Measurements from ENCODE around the gene CDH4.

Gene CDH4

DNA sequence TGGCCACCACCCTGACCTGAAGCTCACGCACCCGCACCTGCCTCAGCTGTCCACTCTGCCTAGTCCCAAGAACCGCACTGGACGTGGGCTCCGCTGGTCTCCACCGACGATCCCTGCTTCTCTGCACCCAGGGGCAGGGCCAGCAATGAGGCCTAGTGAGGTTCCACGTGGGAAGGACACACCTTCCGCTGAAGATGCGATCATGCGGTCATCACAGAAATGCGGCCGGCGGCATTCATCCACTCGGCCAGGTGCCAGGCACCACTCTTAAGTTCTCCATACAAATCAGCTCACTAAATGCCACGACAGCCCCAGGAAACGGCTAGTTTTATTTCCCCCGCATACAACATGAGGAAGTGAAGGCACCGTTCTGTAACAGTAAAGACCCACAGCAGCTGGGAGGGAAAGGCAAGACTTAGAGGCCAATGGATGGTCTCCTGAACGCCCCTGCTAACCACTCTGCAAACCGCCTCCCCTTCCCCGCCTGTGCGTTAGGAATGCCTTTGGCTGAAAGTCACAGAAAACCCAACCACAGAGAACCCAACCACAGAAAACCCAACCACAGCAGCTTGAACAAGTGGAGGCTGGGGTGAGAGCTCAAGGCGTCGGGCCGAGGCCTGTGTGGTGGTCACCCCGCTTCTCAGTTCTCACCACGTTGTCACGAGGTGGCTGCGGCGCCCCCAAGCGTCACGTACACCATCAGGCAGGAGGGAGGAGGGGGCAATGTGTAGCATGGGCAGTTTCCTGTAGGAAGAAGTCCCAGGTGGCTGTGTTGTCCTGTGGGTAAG, 609.2 kb downstream of the CDH4 start:
- DNase-seq = no peak

DNA sequence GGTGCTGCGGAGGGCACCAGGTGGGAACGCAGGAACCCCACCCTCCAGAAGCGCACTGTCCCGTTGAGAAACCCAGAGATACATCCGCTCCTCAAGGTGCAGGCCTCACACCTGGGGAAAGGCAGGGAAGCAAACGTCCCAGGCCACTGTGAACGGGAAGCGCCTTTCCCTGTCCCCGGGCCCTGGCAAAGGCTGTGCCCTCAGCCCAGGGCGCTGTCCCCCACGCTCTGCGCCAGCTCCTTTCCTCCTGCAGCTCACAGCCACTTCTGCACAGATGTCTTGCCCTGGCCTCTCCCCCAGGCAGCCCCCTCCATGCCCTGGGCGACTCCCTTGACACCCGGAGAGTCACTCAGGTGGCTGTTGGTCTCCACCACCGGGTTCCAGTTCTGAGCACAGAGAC, 609.8 kb downstream of the CDH4 start:
- DNase-seq = no peak

DNA sequence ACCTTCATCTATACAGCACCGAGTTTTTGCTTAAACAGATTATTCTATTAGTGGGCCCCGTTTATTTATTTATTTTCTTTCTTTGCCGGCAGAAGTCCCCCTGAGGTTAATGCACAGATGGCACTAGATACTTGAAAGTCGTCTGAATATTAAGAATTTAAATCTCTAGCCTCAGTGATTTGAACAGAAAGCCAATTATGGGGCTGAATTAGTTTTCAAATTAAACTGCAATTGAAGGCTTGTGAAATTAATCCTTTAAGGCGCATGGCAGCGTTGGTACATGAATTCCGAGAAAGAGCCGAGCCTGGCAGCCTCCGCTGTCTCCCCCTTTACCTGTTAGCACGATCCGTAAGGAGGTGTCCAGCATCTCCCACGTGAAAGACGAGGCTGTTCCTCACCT, 610.8 kb downstream of the CDH4 start:
- DNase-seq = no peak

DNA sequence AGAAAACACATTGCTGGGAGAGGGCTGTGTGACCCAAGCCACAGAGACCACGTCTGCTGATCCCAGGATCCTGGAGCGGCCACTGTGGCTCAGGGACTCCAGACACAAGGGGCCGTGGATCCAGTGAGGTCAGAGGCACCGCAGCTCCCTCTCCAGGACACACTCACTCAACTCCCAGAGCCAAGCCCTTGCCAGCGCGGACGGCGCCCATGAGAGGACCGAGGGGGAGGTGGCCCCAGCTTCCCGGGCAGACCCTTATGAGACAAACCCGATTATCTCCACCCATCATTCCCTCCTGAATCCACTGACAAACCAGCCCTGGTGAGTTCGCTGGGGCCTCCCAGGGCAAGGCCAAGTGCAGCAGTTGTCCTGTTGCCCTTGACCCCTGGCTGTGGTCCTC, 612.4 kb downstream of the CDH4 start:
- no peak for DNase-seq

DNA sequence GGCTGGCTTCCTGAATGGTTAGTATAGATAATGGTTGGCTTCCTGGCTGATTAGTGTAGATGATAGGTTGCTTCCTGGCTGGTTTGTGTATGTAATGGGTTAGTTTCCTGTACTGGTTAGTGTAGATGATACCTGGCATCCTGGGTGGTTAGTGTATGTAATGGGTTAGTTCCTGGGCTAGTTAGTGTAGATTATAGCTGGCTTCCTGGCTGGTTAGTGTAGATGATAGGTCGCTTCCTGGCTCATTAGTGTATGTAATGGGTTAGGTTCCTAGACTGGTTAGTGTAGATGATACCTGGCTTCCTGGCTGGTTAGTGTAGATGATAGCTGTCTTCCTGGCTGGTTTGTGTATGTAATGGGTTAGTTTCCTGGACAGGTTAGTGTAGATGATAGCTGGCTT, 613.3 kb downstream of the CDH4 start:
- no peak for DNase-seq

DNA sequence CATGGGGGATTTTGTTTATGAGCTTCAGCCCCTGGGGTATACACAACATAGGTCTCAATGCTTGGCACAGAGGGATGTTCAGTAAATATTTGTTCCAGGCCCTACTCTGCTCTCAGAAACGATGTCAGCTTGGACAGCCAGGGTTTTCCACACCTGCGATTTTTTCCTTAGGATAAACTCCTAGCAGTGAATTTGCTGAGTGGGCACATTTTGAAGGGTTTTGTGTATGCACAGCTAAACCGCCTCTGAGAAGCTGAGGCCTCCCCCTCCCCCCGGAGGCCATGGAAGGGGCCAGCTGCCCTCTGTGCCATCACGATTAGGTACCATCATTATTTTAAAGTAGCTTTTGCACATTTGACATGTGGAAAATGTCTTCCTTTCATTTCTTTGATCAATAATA, 614.1 kb downstream of the CDH4 start:
- no peak for DNase-seq

DNA sequence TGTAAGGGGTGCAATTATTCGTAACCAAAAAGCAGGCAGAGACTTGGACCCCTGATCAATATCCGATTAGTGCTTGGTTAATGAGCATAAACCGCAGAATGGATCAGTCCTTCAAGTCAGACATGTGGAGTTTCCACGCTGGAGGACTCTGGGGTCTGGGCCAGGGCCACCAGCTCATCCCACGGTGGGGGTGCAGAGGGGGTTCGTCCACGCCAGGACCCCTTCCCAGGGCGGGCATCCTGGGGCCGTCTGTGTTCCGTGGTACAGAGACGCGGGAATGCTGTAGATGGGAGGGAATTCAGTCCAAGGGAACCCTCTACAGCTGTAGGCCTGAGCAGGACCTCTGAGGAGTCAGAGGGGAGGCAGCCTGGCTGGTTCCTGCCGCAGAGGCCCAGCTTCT, 615.9 kb downstream of the CDH4 start:
- DNase-seq = no peak

DNA sequence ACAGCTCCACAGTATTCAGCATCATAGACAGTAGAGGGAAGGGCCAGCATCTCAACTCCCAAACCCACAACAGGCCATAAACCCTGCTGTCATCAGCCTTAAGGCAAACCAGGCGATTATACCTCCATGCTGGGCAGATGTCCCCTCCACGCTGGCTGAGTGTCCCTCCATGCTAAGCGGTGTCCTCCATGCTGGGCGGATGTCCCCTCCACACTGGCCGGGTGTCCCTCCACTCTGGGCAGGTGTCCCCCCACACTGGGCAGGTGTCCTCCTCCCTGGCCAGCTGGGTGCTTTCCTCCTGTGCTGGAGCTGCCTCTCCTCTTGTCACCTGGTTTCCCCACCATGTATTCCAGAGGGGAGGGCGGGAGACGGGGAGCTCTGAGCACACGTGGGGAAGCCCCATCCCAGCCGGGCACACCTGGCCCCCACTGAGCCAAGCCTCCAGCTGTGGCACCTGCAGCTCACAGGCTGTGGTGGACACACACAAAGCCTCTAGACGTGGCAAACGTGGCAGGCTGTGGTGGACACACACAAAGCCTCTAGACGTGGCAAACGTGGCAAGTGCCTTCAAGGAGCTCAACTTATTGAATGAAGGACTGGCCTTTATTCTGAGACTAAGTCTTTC, 616.5 kb downstream of the CDH4 start:
- DNase-seq = no peak

DNA sequence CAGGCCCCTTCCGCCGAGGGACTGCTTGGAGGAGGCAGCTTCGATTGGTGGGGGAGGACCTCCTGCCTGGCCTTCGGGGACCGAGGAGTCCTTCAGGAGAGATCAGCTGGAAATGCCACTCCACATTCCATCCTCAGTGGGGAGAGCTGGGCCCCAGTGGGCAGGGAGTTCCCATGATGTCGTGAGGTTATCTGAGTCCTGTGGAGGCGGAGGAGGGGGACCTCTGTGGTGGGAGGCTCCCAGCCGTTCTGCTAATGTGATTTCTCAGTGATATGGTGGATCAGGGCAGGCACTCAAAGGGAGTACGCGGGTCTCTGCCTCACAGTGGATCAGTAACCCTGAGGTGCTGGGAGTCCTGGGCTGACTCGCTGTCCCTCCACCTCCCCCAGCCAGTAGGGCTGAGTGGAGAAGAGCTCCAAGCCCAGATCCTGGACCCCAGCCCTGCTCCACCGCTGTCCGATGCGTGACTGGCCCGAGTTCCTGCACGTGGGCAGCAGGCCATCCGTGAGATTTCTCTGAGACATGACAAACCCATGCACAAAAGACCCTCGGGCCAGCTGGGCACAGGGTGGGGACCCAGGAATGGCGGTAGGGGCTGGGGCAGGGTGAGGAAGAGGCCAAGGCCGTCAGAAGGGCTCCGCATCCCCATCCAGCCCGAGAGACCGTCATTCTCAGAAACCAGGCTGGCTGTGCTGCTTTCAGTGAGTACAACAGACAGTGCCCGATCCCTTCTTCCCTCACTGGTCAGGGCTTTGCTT, 617.9 kb downstream of the CDH4 start:
- DNase-seq = no peak

DNA sequence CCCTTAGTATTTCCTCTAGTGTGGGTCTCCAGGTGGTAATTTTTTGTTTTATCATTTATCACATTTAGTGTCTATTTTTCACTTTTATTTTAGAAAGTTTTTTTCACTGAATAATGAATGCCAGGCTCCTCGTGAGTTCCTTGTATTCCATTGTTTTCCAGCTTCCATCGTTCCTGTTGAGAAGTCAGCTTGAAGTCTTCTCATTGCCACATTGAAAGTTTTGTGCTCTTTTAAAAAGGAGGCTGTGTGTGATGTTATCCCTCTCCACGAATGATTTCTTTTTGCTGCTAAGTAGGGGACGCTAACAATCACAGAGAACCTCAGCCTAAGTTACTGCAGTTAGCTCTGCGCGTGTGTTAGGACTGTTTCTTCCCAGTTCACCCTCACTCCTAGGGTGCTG, 619.1 kb downstream of the CDH4 start:
- DNase-seq = no peak

DNA sequence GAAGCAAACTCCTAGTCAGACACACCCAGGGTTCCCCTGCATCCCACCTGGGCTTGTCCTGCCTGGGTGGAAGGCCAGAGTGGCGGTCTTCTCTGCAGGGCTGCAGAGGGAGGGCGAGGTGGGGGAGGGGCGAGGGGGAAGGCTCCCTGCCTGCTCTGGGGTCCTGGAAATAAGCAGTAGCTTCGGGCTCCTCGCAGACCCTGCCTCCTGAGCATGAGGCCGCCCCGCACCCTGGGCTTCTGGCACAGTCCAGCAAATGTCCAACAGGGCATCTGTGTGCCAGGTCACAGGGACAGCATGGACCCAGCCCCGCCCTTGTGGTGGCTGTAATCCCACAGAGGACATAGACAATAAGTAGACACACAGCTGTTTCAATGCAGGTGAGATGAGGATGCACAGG, 619.9 kb downstream of the CDH4 start:
- no peak for DNase-seq

DNA sequence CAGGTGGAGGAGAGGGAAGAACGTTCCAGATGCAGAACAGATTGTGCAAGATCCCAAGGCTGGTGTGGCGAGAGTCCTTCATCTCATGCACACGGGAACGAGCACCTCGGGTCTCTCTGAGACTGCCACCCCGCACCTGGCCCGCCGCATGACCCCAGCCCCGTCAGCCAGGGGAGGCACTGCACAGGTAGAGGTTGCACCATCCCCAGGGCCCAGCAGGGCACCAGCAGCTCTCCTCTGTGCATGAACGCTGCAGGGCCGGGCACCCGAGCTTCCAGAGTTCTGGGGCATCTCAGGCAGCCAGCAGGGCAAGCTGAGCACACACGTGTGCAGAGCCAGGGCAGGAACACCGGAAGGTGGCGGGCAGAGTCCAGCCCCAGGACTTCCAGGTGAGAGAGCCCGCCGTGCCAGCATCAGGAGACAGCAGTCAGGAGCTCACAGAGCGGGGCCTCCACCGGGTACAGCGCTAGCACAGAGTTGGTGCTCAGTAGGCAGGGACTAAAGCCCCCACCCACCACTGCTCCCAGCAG, 620.4 kb downstream of the CDH4 start:
- DNase-seq = no peak

DNA sequence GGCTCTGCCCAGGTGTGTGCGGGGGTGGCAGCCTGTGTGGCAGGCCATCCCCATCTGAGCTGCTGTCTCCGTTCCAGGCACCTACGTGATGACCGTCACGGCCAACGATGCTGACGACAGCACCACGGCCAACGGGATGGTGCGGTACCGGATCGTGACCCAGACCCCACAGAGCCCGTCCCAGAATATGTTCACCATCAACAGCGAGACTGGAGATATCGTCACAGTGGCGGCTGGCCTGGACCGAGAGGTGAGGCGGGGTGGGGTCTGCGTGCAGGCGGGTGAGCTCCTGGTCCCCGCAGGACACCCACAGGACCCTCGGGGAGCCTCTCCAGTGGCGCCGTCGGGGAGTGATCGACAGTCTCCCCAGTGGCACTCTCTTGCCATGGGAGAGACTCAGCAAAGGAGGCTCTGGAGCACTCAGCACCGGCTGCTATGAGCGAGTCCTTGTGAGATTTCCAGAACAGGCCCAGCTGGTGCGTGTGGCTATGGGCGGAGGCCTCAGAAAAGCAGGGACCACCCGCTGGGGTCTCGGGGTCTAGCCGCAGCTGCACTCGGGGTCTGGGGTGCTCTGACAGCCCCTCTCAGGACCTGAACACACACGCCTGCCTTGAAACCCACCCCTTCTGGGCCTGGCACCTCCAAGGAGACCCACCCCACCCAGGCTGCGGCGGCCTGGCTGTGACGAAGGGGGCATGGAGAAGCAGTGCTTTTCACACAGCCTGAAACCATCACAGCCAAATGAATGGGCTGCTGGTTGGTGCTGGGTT, 621.8 kb downstream of the CDH4 start:
- no peak for DNase-seq

DNA sequence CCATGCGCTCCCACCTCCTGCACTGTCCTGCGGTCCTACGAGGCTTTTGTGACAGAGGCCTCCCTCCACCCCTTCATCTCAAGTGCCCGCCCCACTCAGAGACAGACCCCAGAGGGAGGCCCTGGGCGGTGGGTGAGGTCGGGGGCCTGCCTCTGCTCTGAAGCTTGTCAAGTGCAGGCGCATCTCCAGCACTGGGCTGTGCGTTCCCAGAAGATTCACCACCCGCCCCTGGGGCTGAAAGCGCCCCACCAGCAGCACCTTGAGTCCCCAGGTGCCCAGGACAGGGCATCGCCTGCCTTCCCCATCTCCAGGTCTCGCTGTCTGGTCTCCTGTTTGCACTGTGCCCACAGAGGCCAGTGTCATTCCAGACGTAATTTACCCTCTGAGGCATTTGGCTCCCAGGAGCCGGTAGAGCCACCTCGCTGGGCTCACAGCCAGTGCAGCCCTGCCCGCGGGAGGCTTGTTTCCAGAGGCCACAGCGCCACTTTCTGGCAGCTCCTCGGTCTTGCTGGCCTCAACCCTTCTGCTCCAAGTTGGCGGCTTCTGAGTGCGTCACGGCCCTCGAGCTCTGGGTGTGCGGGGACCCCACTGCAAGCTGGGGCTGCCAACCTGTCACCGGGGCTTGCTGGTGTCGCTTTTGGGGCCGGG, 622.5 kb downstream of the CDH4 start:
- DNase-seq = no peak

DNA sequence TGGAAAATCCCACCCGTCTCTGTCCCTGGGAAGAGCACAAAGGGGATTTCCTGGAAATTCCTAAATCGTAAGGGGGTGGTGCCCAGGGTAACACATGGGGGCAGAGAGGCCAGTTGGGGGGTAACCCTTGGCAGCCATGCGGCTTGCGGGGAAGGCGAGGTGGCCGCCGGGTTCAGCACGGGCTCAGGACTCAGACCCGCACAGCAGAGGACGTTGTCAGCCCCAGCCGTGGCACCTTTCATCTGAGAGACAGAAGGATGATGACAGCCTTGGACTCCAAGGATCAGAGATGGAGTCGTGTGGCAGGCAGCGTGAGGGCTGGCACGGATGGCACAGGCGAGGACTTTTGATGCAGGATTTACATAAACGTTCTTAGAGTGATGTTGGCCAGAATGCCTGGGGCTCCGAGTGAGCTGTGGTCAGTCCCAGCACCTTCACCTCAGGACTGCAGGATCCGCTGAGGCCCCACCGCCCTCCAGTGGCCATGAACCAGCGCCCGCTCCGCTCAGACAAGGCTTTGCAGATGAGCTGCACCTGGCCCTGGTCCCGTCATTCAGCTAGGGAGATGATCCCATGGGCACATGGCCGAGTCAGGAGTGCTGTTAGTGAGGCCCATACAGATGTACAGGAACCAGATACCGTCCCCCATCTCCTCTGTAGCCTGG, 623.3 kb downstream of the CDH4 start:
- DNase-seq = no peak

DNA sequence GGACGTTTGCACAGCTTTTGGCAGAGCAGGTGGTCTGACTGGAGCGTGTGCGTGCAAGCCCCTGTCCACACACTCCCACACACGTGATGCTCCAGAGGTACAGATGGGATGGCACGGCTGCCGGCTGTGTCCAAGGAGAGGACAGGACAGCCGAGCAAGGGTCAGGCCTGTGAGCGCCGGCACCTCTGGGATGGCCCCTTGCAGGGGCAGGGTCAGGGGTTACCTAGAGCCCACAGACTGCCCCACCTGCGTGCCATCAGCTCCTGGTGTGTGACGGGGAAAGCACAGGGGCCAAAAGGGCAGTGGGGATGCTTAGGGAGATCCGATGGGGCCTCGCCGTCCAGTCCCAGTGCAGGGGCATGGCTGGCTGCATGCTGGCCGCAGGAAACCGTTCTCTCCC, 623.9 kb downstream of the CDH4 start:
- DNase-seq = no peak

DNA sequence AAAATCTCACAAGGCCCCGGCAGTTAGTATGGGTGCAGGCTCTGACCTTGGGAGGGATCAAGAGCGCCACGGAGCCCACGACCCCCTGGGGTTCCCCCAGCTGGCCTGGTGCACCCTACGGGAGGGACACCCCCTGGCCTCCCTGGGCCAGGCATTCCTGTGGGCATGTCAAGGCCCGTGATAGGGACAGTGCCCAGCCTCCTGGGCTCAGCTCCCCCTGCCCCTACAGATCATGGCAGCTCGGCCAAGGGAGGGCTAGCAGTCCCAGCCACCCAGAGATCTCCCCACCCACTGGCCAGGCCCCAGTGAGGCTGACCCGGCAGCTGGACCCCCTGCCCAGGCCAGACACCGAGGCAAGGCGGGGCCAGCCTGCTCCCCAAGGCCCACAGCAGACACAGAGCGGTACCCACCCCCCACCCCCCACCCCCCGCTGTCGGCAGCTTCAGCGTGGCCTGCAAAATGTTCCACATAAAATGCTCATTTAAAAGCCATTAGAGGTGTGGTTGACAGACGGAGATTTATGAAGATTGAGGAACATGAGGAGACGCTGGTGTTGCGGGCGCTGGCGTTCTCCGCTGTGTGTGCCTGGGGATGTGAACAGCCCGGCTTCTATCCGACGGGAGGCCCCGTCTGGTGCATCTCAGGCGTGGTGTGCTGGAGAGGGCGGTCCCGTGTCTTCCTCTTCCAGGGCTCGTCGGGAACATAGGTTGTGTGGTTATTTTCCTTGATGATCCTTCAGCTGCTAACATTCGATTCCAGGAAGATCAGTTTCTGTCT, 625.1 kb downstream of the CDH4 start:
- DNase-seq = no peak

DNA sequence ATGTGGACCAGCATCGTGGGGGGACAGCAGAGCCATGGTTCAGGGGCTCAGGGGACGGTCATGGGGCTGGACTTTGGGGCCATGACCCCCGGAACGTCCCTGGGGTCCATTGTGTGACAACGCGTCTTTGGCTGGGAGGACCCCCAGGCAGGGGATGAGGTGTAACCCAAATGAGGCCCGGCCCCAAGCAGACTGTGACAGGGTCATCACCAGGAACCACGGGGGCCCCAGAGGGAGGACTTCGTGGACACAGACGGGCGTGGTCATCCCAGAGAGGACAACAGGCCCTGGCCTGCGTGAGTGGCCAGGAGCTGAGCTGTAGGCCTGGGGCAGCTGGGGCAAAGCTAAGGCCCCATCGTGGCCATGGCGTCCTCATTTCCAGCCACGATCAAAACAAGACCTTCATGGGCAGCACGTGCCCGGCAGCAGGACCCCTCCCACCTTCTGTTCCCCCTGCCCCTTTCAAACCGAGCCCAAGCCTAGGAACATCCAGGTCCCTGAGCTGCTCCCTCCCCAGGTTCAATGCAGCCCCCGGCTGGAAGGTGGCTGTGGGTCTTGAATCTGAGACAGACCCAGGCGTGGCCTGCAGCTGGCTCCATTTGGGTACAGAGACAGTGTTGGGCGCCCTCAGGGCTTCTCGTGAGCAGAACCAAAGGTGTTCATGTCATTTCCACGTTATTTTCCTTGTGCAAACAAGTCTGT, 625.9 kb downstream of the CDH4 start:
- no peak for DNase-seq

DNA sequence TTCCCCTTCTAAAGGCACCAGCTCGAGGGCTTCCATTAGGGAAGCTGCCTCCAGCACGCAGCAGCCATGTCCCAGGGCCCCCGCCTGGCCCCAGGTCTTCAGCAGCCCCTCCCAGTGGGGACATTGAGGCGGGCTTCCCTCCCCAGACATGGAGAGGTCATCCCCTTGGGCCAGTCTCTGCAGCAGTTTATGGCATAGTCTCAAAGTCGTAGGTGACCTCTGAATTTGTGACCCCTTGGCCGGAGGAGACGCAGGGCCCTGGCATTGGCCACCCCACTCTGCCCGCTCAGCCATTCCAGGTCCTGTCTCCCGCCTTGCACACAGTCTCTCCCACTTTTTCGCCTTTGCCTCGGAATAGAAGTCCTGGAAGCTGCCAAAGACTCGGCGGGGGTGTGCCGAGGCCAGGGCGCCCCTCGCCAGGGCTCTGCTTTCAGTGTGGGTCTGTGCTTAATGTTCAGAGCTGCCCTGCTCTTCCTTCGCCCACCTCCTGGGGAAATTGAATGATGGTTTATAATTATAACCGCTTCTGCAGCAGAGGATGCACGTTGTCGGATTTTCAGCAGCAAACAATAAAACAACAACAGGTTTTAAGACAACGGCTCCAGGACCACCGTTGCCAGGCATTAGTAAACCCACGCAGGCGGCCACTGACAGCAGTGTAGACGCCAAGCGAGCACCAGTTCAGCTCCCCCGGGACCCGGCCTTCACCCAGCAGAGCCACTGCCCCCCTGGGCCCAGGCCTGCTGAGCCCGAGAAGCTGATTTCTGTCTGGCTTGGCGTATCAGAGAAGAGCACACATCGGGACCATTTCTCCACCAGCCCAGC, 626.6 kb downstream of the CDH4 start:
- DNase-seq = no peak

DNA sequence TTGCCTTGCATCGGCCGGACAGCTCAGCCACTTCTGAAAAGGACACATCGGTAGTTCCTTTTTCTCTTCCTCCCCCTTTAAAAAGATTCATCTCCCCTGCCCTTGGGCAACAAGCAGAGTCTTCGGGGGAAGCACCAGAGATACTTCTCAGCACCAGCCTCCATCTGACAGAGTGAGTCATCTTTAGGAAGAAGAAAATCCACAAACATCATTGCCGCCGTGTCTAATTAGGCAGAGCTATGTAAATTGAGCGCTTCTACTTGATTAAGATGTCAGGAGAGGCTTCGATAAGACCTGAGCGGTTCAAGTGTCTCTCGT, 627.2 kb downstream of the CDH4 start:
- no peak for DNase-seq

Measured in activated CD8-positive, alpha-beta memory T cell treated with anti-CD3 and anti-CD28 coated beads for 24 hours (primary cell).